Gastrocnemius medialis (tissue), 4 donors: Measurements from ENCODE around the gene DAGLB. TPM values are rescaled to one million over a fixed set of nuclear protein-coding genes. Genes with fewer than 3 reads are reported as not detected.

ENCODE experiments used
- ATAC-seq, 2 donors: fragments of 150-250 bp; one replicate each; pipeline ENCODE4 v1.9.1; 2016
- DNase-seq, 2 donors: peaks; one replicate each; pipeline ENCODE4 v3.0.0-alpha.2; 2019
- H3K27ac ChIP-seq, 4 donors: fragments of 200-600 bp; sonication (generic); 1 replicate in 1 of 4; 2 replicates in 3 of 4; pipeline ENCODE4 v1.5.1; 2016 to 2018; ENCODE audit warnings: mild to moderate bottlenecking in 2 of 4, moderate library complexity in 1 of 4
- H3K27me3 ChIP-seq, 3 donors: fragments of 200-600 bp; sonication (generic) in 2 of 3; 1 replicate in 1 of 3; 2 replicates in 2 of 3; pipeline versions ENCODE4 v1.5.1 to v1.6.0; 2016 to 2019; ENCODE audit warnings: mild to moderate bottlenecking in 1 of 3, moderate library complexity in 1 of 3
- H3K36me3 ChIP-seq, 2 donors: fragments of 200-600 bp; sonication (generic) in 1 of 2; one replicate each; pipeline ENCODE4 v1.5.1; 2017 to 2018
- H3K4me1 ChIP-seq, 2 donors: fragments of 200-600 bp; sonication (generic) in 1 of 2; one replicate each; pipeline ENCODE4 v1.5.1; 2016 to 2017; ENCODE audit warnings: mild to moderate bottlenecking in 2 of 2
- H3K4me3 ChIP-seq, 4 donors: fragments of 200-600 bp; sonication (generic) in 3 of 4; 1 replicate in 1 of 4; 2 replicates in 3 of 4; pipeline ENCODE4 v1.5.1; 2016 to 2019; ENCODE audit warnings: mild to moderate bottlenecking in 2 of 4
- H3K9me3 ChIP-seq, 3 donors: fragments of 200-600 bp; sonication (generic) in 2 of 3; 1 replicate in 1 of 3; 2 replicates in 2 of 3; pipeline ENCODE4 v1.5.1; 2016 to 2019
- POLR2A ChIP-seq, 2 donors: fragments of 450-650 bp; IDR thresholded peaks; one replicate each; pipeline ENCODE4 v1.6.1; 2017; ENCODE audit warnings: antibody characterized with exemption in 2 of 2, mild to moderate bottlenecking in 2 of 2, moderate library complexity in 2 of 2
- in situ Hi-C, 4 donors: fragments of 200-750 bp; cut with MboI; loops; one replicate each; pipeline versions ENCODE4 v1.15.0 to v1.8.0; 2017; ENCODE audit warnings: low sequenced_read_pairs in 4 of 4
- intact Hi-C: fragments of 100-400 bp; cut with DNase I; formaldehyde crosslinking; loops from one replicate; pipeline ENCODE4 v1.15.1; 2023; ENCODE audit warnings: low total_unique reads
- total RNA-seq, 4 donors: library from RNA; depleted of rRNA; stranded (reverse); fragments of >200 nt; gene quantifications; one replicate each; pipeline versions ENCODE4 v1.1.0 to v1.2.3, GENCODE V29; 2016
- TF ChIP-seq, protein P1 (sequence below), 5 experiments: fragments of 450-650 bp in 3 of 5; fragments of 200-600 bp in 2 of 5; sonication (generic) in 2 of 5; IDR thresholded peaks in 4 of 5; conservative IDR thresholded peaks in 1 of 5; 1 replicate in 4 of 5; 2 replicates in 1 of 5; pipeline ENCODE4 v1.5.1; 2016 to 2019; ENCODE audit warnings: antibody characterized with exemption in 5 of 5, mild to moderate bottlenecking in 3 of 5, moderate library complexity in 3 of 5

Gene DAGLB
- total RNA-seq, 4 donors from 2014 or later: 11.7 to 24.0 (median 16.1) TPM

GRCh38 chr7:6407434-6407833 is 40.3 kb downstream of the DAGLB start:
- intact Hi-C loops (no loop called here), in situ Hi-C loops (no loop called here)
- H3K4me3 ChIP-seq: no peak overlapping the region
- DNase-seq (no peak), ATAC-seq (peak; percentile 88 to 89)
- no peaks in the 10 kb centered on the region for H3K9me3 ChIP-seq
- H3K27ac ChIP-seq: peak overlapping the region; percentile 9 to 74 (median 48)
- H3K27me3 ChIP-seq: no peaks in the 10 kb centered on the region
- H3K36me3 ChIP-seq: peaks cover 3 to 80% of the 10 kb centered on the region in 2 donors
- peaks cover 0 to 8% of the 10 kb centered on the region in 2 donors for H3K4me1 ChIP-seq
- no peak for TF ChIP-seq POLR2A (IDR thresholded peaks at IDR 0.05)

DNA sequence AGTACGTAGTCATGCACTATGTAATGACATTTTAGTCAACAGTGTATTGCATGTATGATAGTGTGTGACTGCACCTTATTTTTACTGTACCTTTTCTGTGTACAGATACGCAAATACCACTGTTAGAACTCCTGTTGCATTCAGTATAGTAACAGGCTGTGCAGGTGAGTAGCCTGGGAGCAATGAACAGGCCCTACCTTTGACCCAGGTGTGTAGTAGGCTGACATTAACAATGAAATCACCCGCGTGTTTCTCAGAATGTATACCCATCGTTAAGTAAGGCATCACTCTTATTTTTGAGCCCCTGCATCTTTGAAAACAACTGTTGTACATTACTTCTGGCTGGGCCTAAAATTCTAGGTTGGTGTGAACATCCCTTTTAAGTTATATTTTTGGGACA is 41.6 kb downstream of the DAGLB start:
- no peaks in the 10 kb centered on the region for H3K9me3 ChIP-seq
- ATAC-seq (no peak), DNase-seq (no peak)
- no peak overlapping the region for H3K27ac ChIP-seq
- no peak overlapping the region for H3K4me3 ChIP-seq
- H3K36me3 ChIP-seq: peaks cover 3 to 77% of the 10 kb centered on the region in 2 donors
- peaks cover 0 to 8% of the 10 kb centered on the region in 2 donors for H3K4me1 ChIP-seq
- H3K27me3 ChIP-seq: no peaks in the 10 kb centered on the region
- intact Hi-C loops (no loop called here), in situ Hi-C loops (no loop called here)
- TF ChIP-seq, protein P1, sequence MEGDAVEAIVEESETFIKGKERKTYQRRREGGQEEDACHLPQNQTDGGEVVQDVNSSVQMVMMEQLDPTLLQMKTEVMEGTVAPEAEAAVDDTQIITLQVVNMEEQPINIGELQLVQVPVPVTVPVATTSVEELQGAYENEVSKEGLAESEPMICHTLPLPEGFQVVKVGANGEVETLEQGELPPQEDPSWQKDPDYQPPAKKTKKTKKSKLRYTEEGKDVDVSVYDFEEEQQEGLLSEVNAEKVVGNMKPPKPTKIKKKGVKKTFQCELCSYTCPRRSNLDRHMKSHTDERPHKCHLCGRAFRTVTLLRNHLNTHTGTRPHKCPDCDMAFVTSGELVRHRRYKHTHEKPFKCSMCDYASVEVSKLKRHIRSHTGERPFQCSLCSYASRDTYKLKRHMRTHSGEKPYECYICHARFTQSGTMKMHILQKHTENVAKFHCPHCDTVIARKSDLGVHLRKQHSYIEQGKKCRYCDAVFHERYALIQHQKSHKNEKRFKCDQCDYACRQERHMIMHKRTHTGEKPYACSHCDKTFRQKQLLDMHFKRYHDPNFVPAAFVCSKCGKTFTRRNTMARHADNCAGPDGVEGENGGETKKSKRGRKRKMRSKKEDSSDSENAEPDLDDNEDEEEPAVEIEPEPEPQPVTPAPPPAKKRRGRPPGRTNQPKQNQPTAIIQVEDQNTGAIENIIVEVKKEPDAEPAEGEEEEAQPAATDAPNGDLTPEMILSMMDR (IDR thresholded peaks at IDR 0.05 in 4 of 5, conservative IDR thresholded peaks at IDR 0.05 in 1 of 5): no peak
- TF ChIP-seq POLR2A (IDR thresholded peaks at IDR 0.05): no peak

GRCh38 chr7:6403907-6404306 is 43.8 kb downstream of the DAGLB start:
- H3K4me3 ChIP-seq: no peak overlapping the region
- H3K27me3 ChIP-seq: no peaks in the 10 kb centered on the region
- peaks cover 3 to 64% of the 10 kb centered on the region in 2 donors for H3K36me3 ChIP-seq
- TF ChIP-seq, protein P1 (IDR thresholded peaks at IDR 0.05 in 4 of 5, conservative IDR thresholded peaks at IDR 0.05 in 1 of 5): no peak
- TF ChIP-seq POLR2A (IDR thresholded peaks at IDR 0.05): no peak
- peaks cover 10 to 25% of the 10 kb centered on the region in 2 donors for H3K4me1 ChIP-seq
- no peak for DNase-seq
- H3K27ac ChIP-seq: no peak overlapping the region
- intact Hi-C loops (no loop called here), in situ Hi-C loops (no loop called here)
- H3K9me3 ChIP-seq: no peaks in the 10 kb centered on the region
- ATAC-seq: no peak

DNA sequence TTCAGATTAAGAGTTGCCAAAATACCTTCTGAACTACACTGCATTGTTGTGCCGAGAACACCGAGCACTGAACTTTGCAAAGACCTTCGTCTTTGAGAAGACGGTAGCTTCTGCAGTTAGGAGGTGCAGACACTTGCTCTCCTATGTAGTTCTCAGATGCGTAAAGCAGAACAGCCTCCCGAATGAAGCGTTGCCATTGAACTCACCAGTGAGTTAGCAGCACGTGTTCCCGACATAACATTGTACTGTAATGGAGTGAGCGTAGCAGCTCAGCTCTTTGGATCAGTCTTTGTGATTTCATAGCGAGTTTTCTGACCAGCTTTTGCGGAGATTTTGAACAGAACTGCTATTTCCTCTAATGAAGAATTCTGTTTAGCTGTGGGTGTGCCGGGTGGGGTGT is 45.0 kb downstream of the DAGLB start:
- H3K36me3 ChIP-seq: peaks cover 3 to 54% of the 10 kb centered on the region in 2 donors
- intact Hi-C loops: no loop called here

DNA sequence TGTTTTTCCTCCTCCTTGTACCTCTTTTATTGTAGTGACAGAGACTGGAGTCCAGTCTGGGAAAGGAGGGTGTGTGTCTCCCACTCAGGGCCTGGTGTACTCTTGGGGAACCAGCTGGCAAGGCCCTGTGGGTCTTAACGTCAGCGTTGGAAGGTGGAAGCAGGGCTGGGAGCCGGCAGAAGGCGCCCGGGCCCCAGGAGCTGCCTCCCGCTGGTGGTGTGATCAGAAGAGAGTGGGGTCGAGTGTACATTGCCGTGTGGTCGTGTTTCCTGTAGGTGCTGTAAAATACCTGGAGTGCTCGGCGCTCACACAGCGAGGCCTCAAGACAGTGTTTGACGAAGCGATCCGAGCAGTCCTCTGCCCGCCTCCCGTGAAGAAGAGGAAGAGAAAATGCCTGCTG is 45.7 kb downstream of the DAGLB start:
- no peak for DNase-seq
- TF ChIP-seq, protein P1 (IDR thresholded peaks at IDR 0.05 in 4 of 5, conservative IDR thresholded peaks at IDR 0.05 in 1 of 5): no peak
- TF ChIP-seq POLR2A (IDR thresholded peaks at IDR 0.05): no peak
- peaks cover 28 to 38% of the 10 kb centered on the region in 2 donors for H3K4me1 ChIP-seq
- intact Hi-C loops: no loop called here
- H3K36me3 ChIP-seq: peaks cover 3 to 51% of the 10 kb centered on the region in 2 donors
- in situ Hi-C loops: no loop called here
- no peaks in the 10 kb centered on the region for H3K9me3 ChIP-seq
- no peak for ATAC-seq
- H3K27ac ChIP-seq: no peak overlapping the region
- H3K4me3 ChIP-seq: no peak overlapping the region
- no peaks in the 10 kb centered on the region for H3K27me3 ChIP-seq

More for the DNA sequence above, 45.0 kb downstream of the DAGLB start:
- no peaks in the 10 kb centered on the region for H3K9me3 ChIP-seq
- in situ Hi-C loops: no loop called here
- H3K4me1 ChIP-seq: peaks cover 22 to 37% of the 10 kb centered on the region in 2 donors
- no peak for ATAC-seq
- no peaks in the 10 kb centered on the region for H3K27me3 ChIP-seq
- TF ChIP-seq, protein P1 (IDR thresholded peaks at IDR 0.05 in 4 of 5, conservative IDR thresholded peaks at IDR 0.05 in 1 of 5): no peak
- no peak for TF ChIP-seq POLR2A (IDR thresholded peaks at IDR 0.05)
- no peak overlapping the region for H3K27ac ChIP-seq
- DNase-seq: no peak
- H3K4me3 ChIP-seq: no peak overlapping the region
